Ovary (tissue), 3 donors: Measurements from ENCODE around the gene KCND2.

Source experiments
- EP300 ChIP-seq: sonication (generic); formaldehyde crosslinking; IDR thresholded peaks from one replicate; pipeline ENCODE4 v1.6.1; 2017; ENCODE audit warnings: antibody characterized with exemption
- TF ChIP-seq, protein P1 (sequence below), 3 donors: fragments of 450-650 bp in 2 of 3; fragments of 200-600 bp in 1 of 3; IDR thresholded peaks; one replicate each; pipeline versions ENCODE4 v1.5.1 to v1.8.0; 2016 to 2022; ENCODE audit warnings: antibody characterized with exemption in 3 of 3, mild to moderate bottlenecking in 1 of 3
- donor health status: DM: no; HTN: no; CAD: no.

DNA sequence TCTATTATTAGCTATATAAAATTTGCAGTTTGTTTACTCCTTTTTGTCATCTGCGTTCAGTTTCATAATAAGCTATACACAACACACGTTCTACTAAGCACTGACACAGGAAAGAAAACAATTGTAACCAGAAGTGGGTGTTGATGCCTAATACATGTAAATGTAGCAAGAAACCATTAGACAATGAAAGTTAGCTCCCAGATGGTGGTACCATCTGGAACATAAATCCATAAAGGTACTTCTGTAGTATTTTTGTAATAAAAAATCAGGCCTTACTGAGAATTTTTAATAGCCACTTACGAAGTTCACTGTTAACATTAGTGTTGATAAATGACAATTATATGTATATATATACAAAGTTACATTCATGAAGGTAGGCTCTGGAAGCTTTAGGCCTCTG is 194.7 kb downstream of the KCND2 start:
- TF ChIP-seq, protein P1, sequence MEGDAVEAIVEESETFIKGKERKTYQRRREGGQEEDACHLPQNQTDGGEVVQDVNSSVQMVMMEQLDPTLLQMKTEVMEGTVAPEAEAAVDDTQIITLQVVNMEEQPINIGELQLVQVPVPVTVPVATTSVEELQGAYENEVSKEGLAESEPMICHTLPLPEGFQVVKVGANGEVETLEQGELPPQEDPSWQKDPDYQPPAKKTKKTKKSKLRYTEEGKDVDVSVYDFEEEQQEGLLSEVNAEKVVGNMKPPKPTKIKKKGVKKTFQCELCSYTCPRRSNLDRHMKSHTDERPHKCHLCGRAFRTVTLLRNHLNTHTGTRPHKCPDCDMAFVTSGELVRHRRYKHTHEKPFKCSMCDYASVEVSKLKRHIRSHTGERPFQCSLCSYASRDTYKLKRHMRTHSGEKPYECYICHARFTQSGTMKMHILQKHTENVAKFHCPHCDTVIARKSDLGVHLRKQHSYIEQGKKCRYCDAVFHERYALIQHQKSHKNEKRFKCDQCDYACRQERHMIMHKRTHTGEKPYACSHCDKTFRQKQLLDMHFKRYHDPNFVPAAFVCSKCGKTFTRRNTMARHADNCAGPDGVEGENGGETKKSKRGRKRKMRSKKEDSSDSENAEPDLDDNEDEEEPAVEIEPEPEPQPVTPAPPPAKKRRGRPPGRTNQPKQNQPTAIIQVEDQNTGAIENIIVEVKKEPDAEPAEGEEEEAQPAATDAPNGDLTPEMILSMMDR (IDR thresholded peaks at IDR 0.05) = no peak
- TF ChIP-seq EP300 = no peak
